ENCODE data around the gene PI4KB.
"Not testable (repeated sequence)": the region's sequence is repeated elsewhere in the genome, so short reads cannot be mapped to it uniquely, and the experiment has no call there.

Gene PI4KB

DNA sequence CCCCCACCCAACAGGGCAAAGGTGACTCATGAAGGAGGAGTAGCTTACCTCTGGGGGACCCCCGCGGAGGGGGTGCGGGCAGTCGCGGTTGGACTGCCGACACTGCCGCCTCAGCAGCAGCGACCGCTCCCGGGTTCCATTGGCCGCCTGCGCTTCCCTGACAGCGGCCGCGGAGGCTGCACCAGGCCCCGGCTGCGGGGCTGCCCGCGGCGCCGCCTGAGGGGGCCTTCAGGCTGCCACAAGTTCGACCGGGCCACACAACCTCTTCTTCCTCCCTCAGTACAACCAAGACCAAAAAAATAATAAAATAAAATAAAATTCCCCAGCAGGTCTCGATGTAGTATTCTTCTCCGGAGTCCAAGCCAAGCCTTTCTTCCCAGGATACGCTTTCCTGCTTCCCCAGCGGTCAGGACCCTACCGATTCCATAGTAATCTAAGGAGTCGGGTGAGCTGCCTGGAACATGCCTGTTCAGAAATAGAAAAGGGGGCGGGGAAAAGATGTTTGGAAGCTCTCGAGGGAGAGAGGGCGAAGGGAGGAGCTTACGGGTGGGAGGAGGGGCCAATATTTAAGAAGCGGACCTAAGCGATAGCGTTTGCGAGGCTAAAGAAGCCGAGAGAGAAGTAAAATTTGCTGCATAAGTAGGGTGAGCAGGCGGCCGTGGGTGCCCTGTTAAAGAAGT, at the start of gene PI4KB:
PI4KB (minus strand) TSS at position 194 of the 680 bp plus-strand sequence. CDS start 10,935 bp downstream, outside the sequence.
- peak; percentile 98 for DNase-seq (ENCODE audit: low spot score)

DNA sequence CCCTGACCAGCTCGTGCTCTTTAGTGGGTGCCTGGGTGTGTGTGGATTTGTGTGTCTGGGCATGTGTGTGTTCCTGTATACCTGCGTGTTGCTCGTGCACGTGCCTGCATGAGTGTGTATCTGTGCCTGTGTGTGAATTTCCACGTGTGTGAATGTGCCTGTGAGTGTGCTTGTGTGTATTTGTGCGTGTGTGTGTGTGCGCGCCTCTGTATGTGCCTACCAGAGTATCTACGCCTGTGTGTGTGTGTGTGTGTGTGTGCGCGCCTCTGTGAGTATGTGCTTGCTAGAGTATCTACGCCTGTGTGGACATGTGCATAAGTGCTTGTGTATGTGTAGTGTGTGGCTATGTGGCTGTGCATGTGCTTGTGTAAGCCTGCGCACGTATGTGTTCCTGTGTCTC, 46.0 kb upstream of the PI4KB start:
- no peak for DNase-seq (ENCODE audit: low spot score)

GRCh38 chr1:151372058-151372934, 45.1 kb upstream of the PI4KB start, which contains the start of gene SELENBP1:
Gene SELENBP1, minus strand, starts transcription at chr1:151372705. Its CDS starts 64 bp downstream, at chr1:151372641.
- DNase-seq (ENCODE audit: low spot score): peak; percentile 77

- peak; percentile 69 for DNase-seq (ENCODE audit: low spot score)
Measured at GRCh38 chr1:151371370-151372057, 44.3 kb upstream of the PI4KB start.

DNA sequence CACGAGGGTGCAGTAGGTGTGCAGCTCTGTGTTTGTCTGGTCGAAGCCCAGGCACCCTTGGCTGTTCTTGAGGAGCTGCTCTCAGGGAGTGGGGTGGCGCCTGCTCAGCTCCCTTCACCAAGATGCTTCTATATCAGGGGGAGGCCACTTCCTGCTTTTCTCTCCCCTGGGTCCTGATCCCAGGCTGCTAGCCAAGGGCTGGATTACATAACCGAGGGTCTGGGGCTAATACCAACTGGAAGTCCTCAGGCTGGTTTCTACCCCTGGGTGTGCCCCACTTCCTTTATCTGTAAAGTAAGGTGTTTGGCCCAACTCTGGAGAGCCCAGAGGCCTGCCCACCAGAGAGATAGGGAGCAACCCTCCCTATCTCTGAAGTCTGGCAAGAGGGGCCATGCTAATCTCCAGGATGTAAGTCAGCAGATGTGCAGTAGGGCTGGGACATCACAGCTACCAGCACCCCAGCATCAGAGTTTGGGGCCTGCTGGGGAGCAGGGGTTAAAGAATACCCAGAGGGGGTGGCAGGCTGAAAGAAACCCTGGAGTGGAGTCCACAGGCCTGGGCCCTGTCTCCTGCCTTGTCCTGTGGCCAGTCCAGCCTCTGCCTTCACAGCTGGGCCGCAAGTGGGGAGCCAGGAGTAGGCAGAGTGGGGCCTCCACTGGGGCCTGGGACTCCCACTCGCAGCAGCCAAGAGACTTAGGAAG, 43.1 kb upstream of the PI4KB start:
- no peak for DNase-seq (ENCODE audit: low spot score)

DNA sequence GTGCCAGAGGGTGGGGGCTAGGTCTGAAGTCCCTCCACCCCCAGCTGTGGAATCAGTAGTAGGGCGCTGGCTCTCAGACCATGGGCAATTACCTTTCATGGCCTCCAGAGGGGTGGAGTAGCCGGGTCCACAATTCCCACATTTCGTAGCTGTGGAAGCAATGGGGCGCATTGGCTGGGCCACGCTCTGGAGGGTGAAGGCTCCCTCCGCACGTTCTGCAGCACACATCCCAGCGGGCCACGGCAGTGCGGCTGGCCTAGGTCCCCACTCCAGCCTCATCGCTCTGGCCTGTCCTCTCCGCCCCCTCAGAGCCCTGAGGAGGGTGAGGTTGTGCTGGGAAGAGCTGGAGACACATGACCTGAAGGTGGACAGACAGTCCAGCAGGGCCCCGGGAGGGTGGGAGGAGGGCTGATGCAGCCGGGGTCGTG, 42.4 kb upstream of the PI4KB start:
- no peak for DNase-seq (ENCODE audit: low spot score)

GRCh38 chr1:151369302-151369610, 42.0 kb upstream of the PI4KB start:
- DNase-seq (ENCODE audit: low spot score): no peak

DNA sequence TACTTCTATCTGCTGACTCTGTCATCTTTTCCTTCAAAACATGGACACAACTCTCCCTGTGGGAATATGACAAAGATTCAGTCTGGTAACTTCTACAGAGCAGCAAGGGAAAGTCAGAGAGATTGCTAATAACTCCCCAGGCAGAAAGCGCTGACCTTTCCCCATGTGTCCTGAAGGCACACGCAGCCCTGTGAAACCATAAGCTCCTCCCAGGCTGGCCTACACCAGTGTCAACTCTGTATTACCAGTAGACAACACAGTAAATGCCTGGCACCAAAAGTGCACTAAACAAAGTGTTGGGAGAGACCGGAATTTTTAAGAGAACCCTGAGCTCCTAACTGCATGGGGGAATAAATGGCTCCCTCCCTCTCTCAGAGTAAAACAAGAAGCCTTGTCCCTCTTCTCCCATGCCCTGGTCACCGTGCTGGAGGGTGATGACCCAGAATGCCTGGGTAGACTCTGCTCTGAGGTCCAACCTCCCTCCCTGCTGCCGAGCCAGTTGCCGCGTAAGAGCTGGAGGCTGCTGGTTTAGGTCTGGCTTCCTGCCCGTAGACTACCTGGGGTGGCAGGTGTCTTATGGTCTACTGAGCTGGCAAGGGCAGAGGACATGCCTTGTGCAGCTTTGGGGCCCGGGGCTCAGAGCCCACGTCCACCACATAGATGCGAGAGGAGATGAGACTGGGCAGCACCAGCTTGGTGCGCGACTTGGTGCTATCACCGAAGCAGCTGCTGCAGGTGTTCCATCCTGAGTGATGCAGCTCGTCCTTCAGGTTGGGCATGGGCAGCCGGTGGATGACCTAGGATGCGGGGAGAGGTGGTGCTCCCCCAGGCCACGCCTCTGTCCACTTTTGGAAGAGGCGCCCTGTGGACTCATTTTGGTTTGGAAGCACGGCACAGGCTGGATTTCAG, 41.4 kb upstream of the PI4KB start:
- no peak for DNase-seq (ENCODE audit: low spot score)

DNA sequence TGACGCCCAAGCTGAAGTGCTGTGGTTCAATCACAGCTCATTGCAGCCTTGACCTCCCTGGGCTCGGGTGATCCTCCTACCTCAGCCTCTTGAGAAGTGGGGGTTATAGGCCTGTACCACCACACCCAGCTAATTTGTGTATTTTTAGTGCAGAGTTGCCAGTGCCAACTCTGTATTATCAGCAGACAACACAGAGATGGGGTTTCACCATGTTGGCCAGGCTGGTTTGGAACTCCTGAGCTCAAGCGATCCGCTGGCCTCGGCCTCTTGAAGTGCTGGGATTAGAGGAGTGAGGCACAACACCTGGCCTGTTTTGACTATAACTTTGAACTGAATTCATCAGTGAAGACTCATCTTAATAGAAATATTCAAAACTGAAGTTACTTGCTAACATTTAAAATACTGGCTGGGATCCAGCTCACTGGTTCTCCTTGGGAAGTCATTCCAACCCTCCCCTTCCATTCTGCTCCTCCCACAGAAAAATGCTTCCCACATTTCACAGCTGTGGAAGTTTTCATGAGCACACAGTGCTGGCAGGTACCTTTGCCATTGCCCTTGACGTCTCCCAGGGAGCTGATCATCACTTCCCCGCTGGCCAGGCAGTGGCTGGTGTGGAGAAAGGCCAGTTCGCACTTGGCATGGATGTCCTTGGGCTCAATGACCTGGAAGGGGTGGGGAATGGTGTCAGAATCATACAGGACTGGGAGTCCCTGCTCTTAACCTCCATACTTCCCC, 40.6 kb upstream of the PI4KB start:
- no peak for DNase-seq (ENCODE audit: low spot score)

- no peak for DNase-seq (ENCODE audit: low spot score)
Measured at GRCh38 chr1:151364996-151365395, 37.8 kb upstream of the PI4KB start.

DNA sequence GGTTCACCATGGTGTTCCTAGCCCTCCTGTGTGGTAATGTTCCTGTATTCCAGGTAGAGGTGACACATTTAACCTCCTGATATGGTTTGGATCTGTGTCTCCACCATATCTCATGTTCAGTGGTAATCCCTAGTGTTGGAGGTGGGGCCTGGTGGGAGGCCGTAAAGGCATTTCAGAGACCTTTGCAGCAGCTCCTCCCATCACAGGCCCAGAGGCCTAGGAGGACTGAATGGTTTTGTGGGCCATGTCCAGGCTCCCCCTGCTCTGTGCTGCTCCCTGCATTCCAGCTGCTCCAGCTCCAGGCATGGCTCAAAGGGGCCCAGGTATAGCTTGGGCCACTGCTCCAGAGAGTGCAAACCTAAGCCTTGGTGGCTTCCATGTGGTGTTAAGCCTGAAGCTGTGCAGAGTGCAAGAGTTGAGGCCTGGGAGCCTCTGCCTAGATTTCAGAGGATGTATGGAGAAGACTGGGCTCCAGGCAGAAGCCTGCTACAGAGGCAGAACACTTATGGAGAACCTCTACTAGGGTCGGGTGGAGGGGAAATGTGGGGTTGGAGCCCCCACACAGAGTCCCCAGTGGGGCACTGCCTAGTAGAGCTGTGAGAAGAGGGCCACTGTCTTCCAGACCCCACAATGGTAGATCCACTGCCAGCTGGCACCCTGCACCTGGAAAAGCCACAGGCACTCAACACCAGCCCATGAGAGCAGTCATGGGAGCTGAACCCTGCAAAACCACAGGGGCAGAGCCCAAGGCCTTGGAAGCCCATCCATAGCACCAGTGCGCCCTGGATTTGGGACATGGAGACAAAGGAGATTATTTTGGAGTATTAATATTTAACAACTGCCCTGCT, 35.3 kb upstream of the PI4KB start:
- DNase-seq (ENCODE audit: low spot score): no peak

GRCh38 chr1:151361883-151362282, 34.7 kb upstream of the PI4KB start:
- no peak for DNase-seq (ENCODE audit: low spot score)

- no peak for DNase-seq (ENCODE audit: low spot score)
Measured at GRCh38 chr1:151356696-151357095, 29.5 kb upstream of the PI4KB start.

DNA sequence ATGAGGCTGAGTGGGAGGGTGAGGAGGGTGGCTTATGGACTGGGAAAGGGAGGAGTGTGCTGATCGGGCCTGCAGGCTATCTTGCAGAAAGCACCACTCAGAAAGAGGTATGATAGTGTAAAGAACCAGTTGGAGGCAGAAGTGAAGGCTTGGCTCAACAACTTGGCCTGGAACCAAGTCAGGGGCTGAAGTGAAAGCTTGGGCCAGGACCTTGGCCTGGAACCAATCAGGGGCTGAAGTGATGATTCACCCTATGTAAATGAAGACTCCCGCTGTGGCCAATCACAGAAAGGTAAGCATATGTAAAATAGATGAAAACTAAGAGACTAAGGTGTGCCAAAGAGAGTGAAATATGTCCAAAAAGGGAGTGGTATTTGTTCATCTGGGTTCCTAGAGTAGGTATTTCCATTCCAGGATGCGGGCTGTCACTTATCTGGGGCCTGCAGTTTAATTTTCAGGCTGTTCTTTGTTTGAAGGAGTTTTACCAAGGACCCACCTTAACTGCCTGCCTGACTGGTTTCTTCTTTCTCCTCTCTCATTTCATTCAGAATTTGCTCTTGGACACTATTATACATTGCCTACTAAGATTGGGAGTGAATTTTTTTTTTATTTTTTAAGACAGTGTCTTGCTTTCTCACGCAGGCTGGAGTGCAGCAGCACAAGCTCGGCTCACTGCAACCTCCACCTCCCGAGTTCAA, 25.0 kb upstream of the PI4KB start:
- no peak for DNase-seq (ENCODE audit: low spot score)

- not testable (repeated sequence) for DNase-seq (ENCODE audit: low spot score)
Measured at GRCh38 chr1:151350323-151350722, 23.1 kb upstream of the PI4KB start.

GRCh38 chr1:151347523-151348246, 20.5 kb upstream of the PI4KB start:
- DNase-seq (ENCODE audit: low spot score): no peak

- peak; percentile 96 for DNase-seq (ENCODE audit: low spot score)
Measured at GRCh38 chr1:151346769-151347522, 19.7 kb upstream of the PI4KB start, which contains the start of gene RFX5. Gene RFX5, minus strand, starts transcription at chr1:151347252. Its CDS starts 932 bp downstream, at chr1:151346320.

All from globus pallidus (tissue), 1 donor.